ENCODE measurements around the gene FGD3. TPM values are rescaled to one million over a fixed set of nuclear protein-coding genes. Genes with fewer than 3 reads are reported as not detected.

The FGD3 gene
- total RNA-seq, 2 donors from 2014 or later = 1.8 to 2.3 TPM

- Histone ChIP-seq H3K4me1 (no peaks in the 10 kb centered on the region), H3K27me3 (no peaks in the 10 kb centered on the region), H3K36me3 (no peaks in the 10 kb centered on the region), H3K9me3 (no peaks in the 10 kb centered on the region), H3K9ac (ENCODE audit: low read depth in 2 of 2, low read length in 2 of 2) (no peak overlapping the region), H3K27ac (no peak overlapping the region), H3K4me3 (no peak overlapping the region)
- DNase-seq = no peak
- TF ChIP-seq, protein P1, sequence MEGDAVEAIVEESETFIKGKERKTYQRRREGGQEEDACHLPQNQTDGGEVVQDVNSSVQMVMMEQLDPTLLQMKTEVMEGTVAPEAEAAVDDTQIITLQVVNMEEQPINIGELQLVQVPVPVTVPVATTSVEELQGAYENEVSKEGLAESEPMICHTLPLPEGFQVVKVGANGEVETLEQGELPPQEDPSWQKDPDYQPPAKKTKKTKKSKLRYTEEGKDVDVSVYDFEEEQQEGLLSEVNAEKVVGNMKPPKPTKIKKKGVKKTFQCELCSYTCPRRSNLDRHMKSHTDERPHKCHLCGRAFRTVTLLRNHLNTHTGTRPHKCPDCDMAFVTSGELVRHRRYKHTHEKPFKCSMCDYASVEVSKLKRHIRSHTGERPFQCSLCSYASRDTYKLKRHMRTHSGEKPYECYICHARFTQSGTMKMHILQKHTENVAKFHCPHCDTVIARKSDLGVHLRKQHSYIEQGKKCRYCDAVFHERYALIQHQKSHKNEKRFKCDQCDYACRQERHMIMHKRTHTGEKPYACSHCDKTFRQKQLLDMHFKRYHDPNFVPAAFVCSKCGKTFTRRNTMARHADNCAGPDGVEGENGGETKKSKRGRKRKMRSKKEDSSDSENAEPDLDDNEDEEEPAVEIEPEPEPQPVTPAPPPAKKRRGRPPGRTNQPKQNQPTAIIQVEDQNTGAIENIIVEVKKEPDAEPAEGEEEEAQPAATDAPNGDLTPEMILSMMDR (IDR thresholded peaks at IDR 0.05) = no peak
- intact Hi-C loops (cut with DNase I) = no loop called here
Measured at GRCh38 chr9:92961627-92962302, 14.4 kb downstream of the FGD3 start.

GRCh38 chr9:92962303-92962649 lies 15.0 kb downstream of the FGD3 start:
- no peaks in the 10 kb centered on the region for H3K9me3 ChIP-seq
- no peak overlapping the region for H3K27ac ChIP-seq
- H3K36me3 ChIP-seq = no peaks in the 10 kb centered on the region
- no peak overlapping the region for H3K9ac ChIP-seq (ENCODE audit: low read depth in 2 of 2, low read length in 2 of 2)
- H3K4me3 ChIP-seq = no peak overlapping the region
- DNase-seq = no peak
- TF ChIP-seq, protein P1 (IDR thresholded peaks at IDR 0.05) = no peak
- no peaks in the 10 kb centered on the region for H3K4me1 ChIP-seq
- H3K27me3 ChIP-seq = no peaks in the 10 kb centered on the region
- intact Hi-C loops (cut with DNase I) = no loop called here

GRCh38 chr9:92962846-92963245 lies 15.5 kb downstream of the FGD3 start:
- no peaks in the 10 kb centered on the region for H3K4me1 ChIP-seq
- H3K27me3 ChIP-seq = no peaks in the 10 kb centered on the region
- H3K4me3 ChIP-seq = no peak overlapping the region
- intact Hi-C loops (cut with DNase I) = no loop called here
- H3K36me3 ChIP-seq = no peaks in the 10 kb centered on the region
- H3K27ac ChIP-seq = no peak overlapping the region
- TF ChIP-seq, protein P1 (IDR thresholded peaks at IDR 0.05) = no peak
- H3K9ac ChIP-seq (ENCODE audit: low read depth in 2 of 2, low read length in 2 of 2) = no peak overlapping the region
- no peak for DNase-seq
- H3K9me3 ChIP-seq = no peaks in the 10 kb centered on the region

DNA sequence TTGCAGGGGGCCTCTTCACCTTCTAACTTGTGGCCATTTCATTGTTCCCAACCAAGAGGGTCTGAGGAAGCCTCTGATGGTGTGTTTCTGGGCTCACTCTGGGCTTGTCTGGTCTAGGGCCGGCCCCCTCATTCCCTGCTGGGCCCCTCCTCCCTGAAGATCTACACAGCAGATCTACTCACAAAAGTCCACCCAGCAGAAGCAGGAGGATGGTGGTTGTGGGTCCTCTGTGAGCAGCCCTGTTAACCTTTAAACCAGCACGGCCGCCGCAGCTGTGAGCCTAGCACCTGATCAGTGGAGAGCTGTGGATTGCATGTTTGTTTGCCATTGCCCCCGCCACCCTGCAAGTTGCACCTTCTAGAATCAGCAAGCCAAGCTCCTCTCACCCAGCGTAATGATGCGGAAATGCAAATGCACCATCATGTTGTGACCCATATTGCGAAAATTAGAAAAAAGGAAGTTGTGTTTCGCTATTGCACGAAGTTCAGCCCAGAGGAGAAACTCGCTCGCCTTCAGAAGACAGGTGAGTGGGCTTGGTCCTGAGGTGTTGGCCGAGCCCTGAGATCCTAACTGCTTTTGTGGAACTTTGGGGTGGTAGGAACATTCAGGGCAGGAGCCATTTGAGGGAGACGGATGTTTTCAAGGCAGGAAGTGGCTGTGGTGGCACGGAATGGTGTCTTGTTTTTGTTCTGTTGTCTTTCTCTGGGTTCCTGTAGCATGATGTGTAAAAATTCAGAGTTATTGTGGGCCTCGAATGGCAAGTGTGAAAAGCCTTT lies 16.7 kb downstream of the FGD3 start:
- peak overlapping the region; percentile 55 to 80 for H3K9ac ChIP-seq (ENCODE audit: low read depth in 2 of 2, low read length in 2 of 2)
- no peaks in the 10 kb centered on the region for H3K27me3 ChIP-seq
- no peaks in the 10 kb centered on the region for H3K4me1 ChIP-seq
- H3K27ac ChIP-seq = peak overlapping the region; percentile 71
- peak overlapping the region; percentile 32 for H3K4me3 ChIP-seq
- H3K9me3 ChIP-seq = no peaks in the 10 kb centered on the region
- no peaks in the 10 kb centered on the region for H3K36me3 ChIP-seq
- intact Hi-C loops (cut with DNase I) = no loop called here
- TF ChIP-seq, protein P1 (IDR thresholded peaks at IDR 0.05) = no peak
- peak; percentile 38 for DNase-seq

GRCh38 chr9:92964607-92965060 lies 17.3 kb downstream of the FGD3 start:
- peak overlapping the region; percentile 55 to 80 for H3K9ac ChIP-seq (ENCODE audit: low read depth in 2 of 2, low read length in 2 of 2)
- DNase-seq = no peak
- no peaks in the 10 kb centered on the region for H3K9me3 ChIP-seq
- peak overlapping the region; percentile 71 for H3K27ac ChIP-seq
- H3K27me3 ChIP-seq = no peaks in the 10 kb centered on the region
- H3K4me3 ChIP-seq = peak overlapping the region; percentile 32
- no peaks in the 10 kb centered on the region for H3K4me1 ChIP-seq
- TF ChIP-seq, protein P1 (IDR thresholded peaks at IDR 0.05) = no peak
- no peaks in the 10 kb centered on the region for H3K36me3 ChIP-seq
- intact Hi-C loops (cut with DNase I) = no loop called here
